GM21360 (cell line): ENCODE results near the gene ADGRD2.

ENCODE experiments used
- ATAC-seq: cut with Tn5 transposase; IDR thresholded peaks from one replicate; pipeline ENCODE4 v1.9.1; 2021; ENCODE audit warnings: mild to moderate bottlenecking, moderate library complexity; ENCODE audit not compliant: unreplicated experiment

ADGRD2 gene

GRCh38 chr9:124477648-124478285 lies 27.5 kb downstream of the ADGRD2 start:
- ATAC-seq, result no peak

- no peak for ATAC-seq
Observed at GRCh38 chr9:124478354-124478753, 28.1 kb downstream of the ADGRD2 start.

- ATAC-seq, result no peak
Observed at GRCh38 chr9:124479371-124479770, 29.1 kb downstream of the ADGRD2 start.

GRCh38 chr9:124479947-124480620 lies 29.8 kb downstream of the ADGRD2 start:
- ATAC-seq, result no peak

- ATAC-seq, result no peak
Observed at GRCh38 chr9:124480621-124480981, 30.4 kb downstream of the ADGRD2 start.

GRCh38 chr9:124481115-124481514 lies 30.9 kb downstream of the ADGRD2 start:
- no peak for ATAC-seq

- ATAC-seq, result no peak
Observed at GRCh38 chr9:124482431-124483031, 32.3 kb downstream of the ADGRD2 start.

GRCh38 chr9:124483481-124483880 lies 33.2 kb downstream of the ADGRD2 start:
- no peak for ATAC-seq

GRCh38 chr9:124485201-124485600 lies 35.0 kb downstream of the ADGRD2 start:
- no peak for ATAC-seq

- ATAC-seq, result no peak
Observed at GRCh38 chr9:124485936-124486335, 35.7 kb downstream of the ADGRD2 start.

GRCh38 chr9:124486778-124487259 lies 36.6 kb downstream of the ADGRD2 start:
- ATAC-seq, result no peak

- no peak for ATAC-seq
Observed at GRCh38 chr9:124487260-124488182, 37.3 kb downstream of the ADGRD2 start.

GRCh38 chr9:124488641-124489210 lies 38.5 kb downstream of the ADGRD2 start:
- ATAC-seq, result no peak

- no peak for ATAC-seq
Observed at GRCh38 chr9:124489222-124489621, 39.0 kb downstream of the ADGRD2 start.

GRCh38 chr9:124490004-124490403 lies 39.8 kb downstream of the ADGRD2 start:
- ATAC-seq, result no peak

GRCh38 chr9:124491049-124491975 lies 41.1 kb downstream of the ADGRD2 start:
- no peak for ATAC-seq

- ATAC-seq, result no peak
Observed at GRCh38 chr9:124492818-124493217, 42.6 kb downstream of the ADGRD2 start.

- no peak for ATAC-seq
Observed at GRCh38 chr9:124493218-124493617, 43.0 kb downstream of the ADGRD2 start.

GRCh38 chr9:124493794-124494479 lies 43.7 kb downstream of the ADGRD2 start:
- peak; percentile 60 for ATAC-seq
